Progenitor cell of endocrine pancreas (in vitro differentiated cells): ENCODE results near the gene ATP5F1A. TPM values are rescaled to one million over a fixed set of nuclear protein-coding genes. Genes with fewer than 3 reads are reported as not detected.
"Not testable (repeated sequence)": the region's sequence is repeated elsewhere in the genome, so short reads cannot be mapped to it uniquely, and the experiment has no call there.

Experiments
- DNase-seq: peaks from one replicate; pipeline ENCODE4 v3.0.0; 2021; ENCODE audit warnings: low spot score; ENCODE audit not compliant: unreplicated experiment
- H3K27ac Mint-ChIP-seq: 2 replicates; pipeline ENCODE4 v1.8.0; 2021; ENCODE audit warnings: mild to moderate bottlenecking, moderate library complexity, mixed read lengths
- H3K27me3 Mint-ChIP-seq: 2 replicates; pipeline ENCODE4 v1.8.0; 2021; ENCODE audit warnings: mixed read lengths
- H3K36me3 Mint-ChIP-seq: 2 replicates; pipeline ENCODE4 v1.8.0; 2022; ENCODE audit warnings: mixed read lengths; ENCODE audit not compliant: insufficient read depth
- H3K4me1 Mint-ChIP-seq: 2 replicates; pipeline ENCODE4 v1.8.0; 2021; ENCODE audit warnings: low read depth, mixed read lengths
- H3K4me3 Mint-ChIP-seq: 2 replicates; pipeline ENCODE4 v1.8.0; 2021; ENCODE audit warnings: low read depth, mild to moderate bottlenecking, moderate library complexity, mixed read lengths
- H3K9me3 Mint-ChIP-seq: 2 replicates; pipeline ENCODE4 v1.8.0; 2021; ENCODE audit warnings: low read depth, mixed read lengths
- CTCF ChIP-seq: fragments of 200-600 bp; sonication (generic); IDR thresholded peaks from one replicate; pipeline ENCODE4 v1.5.0; 2021; ENCODE audit warnings: antibody characterized with exemption, mild to moderate bottlenecking; ENCODE audit not compliant: unreplicated experiment
- total RNA-seq: library from RNA; stranded (reverse); gene quantifications from 2 replicates; pipeline ENCODE4 v1.2.1, GENCODE V29; 2021

Gene ATP5F1A
- total RNA-seq, 1 donor from 2014 or later = 375 TPM

- TF ChIP-seq CTCF = no peak
- no peaks in the 10 kb centered on the region for H3K27me3 Mint-ChIP-seq
- no peak overlapping the region for H3K27ac Mint-ChIP-seq
- peaks cover 10% of the 10 kb centered on the region for H3K36me3 Mint-ChIP-seq
- no peaks in the 10 kb centered on the region for H3K4me1 Mint-ChIP-seq
- DNase-seq = no peak
- no peaks in the 10 kb centered on the region for H3K9me3 Mint-ChIP-seq
- no peak overlapping the region for H3K4me3 Mint-ChIP-seq
Measured at GRCh38 chr18:46133534-46133933, 35.4 kb upstream of the ATP5F1A start.

GRCh38 chr18:46130549-46130948 lies 32.5 kb upstream of the ATP5F1A start:
- H3K4me3 Mint-ChIP-seq, H3K27me3 Mint-ChIP-seq, DNase-seq, H3K4me1 Mint-ChIP-seq, H3K9me3 Mint-ChIP-seq: not testable (repeated sequence)
- Mint-ChIP-seq H3K36me3 (peaks cover 21% of the 10 kb centered on the region), H3K27ac (peak overlapping the region; percentile 40)

- no peaks in the 10 kb centered on the region for H3K4me1 Mint-ChIP-seq
- H3K36me3 Mint-ChIP-seq = peaks cover 21% of the 10 kb centered on the region
- no peaks in the 10 kb centered on the region for H3K9me3 Mint-ChIP-seq
- no peak for DNase-seq
- no peak for TF ChIP-seq CTCF
- no peak overlapping the region for H3K4me3 Mint-ChIP-seq
- H3K27ac Mint-ChIP-seq = no peak overlapping the region
- H3K27me3 Mint-ChIP-seq = no peaks in the 10 kb centered on the region
Measured at GRCh38 chr18:46130061-46130460, 32.0 kb upstream of the ATP5F1A start.

DNA sequence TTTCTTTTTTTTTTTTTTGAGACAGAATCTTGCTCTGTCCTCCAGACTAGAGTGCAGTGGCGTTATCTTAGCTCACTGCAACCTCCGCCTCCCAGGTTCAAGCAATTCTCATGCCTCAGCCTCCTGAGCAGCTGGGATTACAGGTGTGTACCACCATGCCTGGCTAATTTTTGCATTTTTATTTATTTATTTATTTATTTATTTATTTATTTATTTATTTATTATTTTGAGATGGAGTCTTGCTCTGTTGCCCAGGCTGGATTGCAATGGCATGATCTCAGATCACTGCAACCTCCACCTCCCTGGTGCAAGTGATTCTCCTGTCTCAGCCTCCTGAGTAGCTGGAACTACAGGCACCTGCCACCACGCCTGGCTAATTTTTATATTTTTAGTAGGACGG lies 28.5 kb upstream of the ATP5F1A start:
- not testable (repeated sequence) for H3K27me3 Mint-ChIP-seq, H3K27ac Mint-ChIP-seq, H3K9me3 Mint-ChIP-seq, H3K4me3 Mint-ChIP-seq, H3K4me1 Mint-ChIP-seq, DNase-seq
- peaks cover 27% of the 10 kb centered on the region for H3K36me3 Mint-ChIP-seq

GRCh38 chr18:46113751-46114150 lies 15.7 kb upstream of the ATP5F1A start:
- no peak for TF ChIP-seq CTCF
- Mint-ChIP-seq H3K27ac (no peak overlapping the region), H3K27me3 (no peaks in the 10 kb centered on the region), H3K4me1 (no peaks in the 10 kb centered on the region), H3K9me3 (no peaks in the 10 kb centered on the region), H3K36me3 (peaks cover 23% of the 10 kb centered on the region), H3K4me3 (no peak overlapping the region)
- DNase-seq = no peak

- H3K4me3 Mint-ChIP-seq = no peak overlapping the region
- H3K27ac Mint-ChIP-seq = no peak overlapping the region
- no peaks in the 10 kb centered on the region for H3K4me1 Mint-ChIP-seq
- H3K9me3 Mint-ChIP-seq = no peaks in the 10 kb centered on the region
- peaks cover 26% of the 10 kb centered on the region for H3K36me3 Mint-ChIP-seq
- TF ChIP-seq CTCF = no peak
- DNase-seq = no peak
- H3K27me3 Mint-ChIP-seq = no peaks in the 10 kb centered on the region
Measured at GRCh38 chr18:46110406-46110805, 12.3 kb upstream of the ATP5F1A start.
